ENCODE data around the gene JPH4.
"Not testable (repeated sequence)": the region's sequence is repeated elsewhere in the genome, so short reads cannot be mapped to it uniquely, and the experiment has no call there.

Gene JPH4

GRCh38 chr14:23544511-23545447 lies 33.8 kb downstream of the JPH4 start:
- DNase-seq: peak; percentile 19

DNA sequence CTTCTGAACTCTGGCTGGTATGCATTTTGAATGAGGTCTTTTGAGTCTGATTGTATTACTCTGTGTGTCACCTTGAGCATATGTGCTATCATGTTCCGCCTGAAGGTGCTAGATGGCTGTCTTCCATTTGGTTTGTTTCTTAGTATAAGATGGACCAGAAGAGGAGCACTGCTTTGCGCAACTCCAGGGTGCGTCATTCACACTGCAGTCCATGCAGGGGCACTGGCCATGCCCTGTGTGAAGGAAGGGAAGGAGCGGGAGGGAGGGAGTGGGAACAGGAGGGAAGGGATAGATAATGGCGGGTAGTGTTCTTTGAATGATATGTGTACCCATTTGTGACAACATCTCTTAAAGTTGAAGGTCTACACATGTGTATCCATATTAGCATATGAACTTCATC lies 35.2 kb downstream of the JPH4 start:
- no peak for DNase-seq

DNA sequence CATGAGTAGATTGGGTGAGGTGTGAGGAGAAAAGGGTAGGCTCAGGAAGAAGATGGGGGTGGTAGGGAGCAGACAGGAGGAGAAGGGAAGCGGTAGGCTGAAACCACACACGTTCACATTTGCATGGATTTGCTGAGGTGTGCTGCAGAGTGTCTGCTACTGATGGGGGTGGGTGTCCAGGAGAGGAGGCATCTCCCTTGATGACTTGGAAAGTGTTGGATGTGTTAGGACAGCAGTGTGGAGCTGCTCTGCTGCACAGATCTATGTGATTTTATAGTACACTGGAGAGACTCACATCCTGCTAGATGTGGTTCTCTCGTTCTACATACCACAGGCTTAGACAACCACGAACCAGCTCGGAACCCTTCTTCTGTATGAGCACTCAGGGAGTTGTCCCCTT lies 36.3 kb downstream of the JPH4 start:
- no peak for DNase-seq

DNA sequence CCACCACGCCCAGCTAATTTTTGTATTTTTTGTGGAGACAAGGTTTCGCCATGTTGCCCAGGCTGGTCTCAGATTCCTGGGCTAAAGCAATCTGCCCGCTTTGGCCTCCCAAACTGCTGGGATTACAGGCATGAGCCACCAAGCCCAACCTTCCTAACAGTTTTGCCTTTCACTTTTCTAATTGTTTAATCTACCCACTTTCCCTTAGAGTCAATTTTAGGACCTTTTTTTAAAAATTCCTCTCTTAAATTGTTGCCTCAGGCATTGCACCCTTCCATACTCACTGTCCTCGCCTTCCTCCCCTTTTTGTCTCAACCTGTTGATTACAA lies 38.5 kb downstream of the JPH4 start:
- DNase-seq: no peak

- DNase-seq: peak; percentile 34
Observed at GRCh38 chr14:23539248-23540140, 39.1 kb downstream of the JPH4 start.

- DNase-seq: no peak
Observed at GRCh38 chr14:23538785-23539184, 39.8 kb downstream of the JPH4 start.

DNA sequence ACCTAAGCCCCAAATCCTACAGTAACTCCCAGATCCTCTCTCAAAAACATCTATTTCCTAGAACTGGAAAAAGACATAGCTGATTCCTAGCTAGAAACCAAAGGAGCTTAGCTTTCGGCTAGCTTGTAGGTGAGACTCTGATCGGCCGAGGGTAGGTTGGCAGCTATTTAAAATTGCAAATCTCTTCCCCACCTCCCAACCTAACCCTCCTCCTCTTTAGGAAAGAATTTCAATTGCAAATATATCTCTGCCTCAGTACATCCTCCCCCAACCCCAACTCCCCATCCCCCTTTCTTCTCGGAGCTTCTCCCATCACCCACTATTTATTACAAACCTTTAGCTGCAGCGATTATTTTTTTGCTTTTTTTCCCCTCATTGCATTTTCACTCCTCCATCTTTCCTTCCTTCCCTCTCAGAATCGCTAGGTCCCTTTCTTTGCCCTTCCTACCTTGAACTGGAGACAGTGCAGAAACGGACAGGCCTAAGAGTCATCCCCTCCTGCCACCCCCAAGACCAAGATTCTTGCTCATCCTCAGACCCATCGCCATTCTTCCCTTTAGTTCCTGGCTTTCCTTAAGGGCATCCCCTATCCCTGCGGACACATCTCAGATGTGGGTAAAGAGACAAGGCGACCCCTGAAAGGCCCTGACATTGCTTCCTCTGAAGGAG lies 40.4 kb downstream of the JPH4 start:
- DNase-seq: no peak

DNA sequence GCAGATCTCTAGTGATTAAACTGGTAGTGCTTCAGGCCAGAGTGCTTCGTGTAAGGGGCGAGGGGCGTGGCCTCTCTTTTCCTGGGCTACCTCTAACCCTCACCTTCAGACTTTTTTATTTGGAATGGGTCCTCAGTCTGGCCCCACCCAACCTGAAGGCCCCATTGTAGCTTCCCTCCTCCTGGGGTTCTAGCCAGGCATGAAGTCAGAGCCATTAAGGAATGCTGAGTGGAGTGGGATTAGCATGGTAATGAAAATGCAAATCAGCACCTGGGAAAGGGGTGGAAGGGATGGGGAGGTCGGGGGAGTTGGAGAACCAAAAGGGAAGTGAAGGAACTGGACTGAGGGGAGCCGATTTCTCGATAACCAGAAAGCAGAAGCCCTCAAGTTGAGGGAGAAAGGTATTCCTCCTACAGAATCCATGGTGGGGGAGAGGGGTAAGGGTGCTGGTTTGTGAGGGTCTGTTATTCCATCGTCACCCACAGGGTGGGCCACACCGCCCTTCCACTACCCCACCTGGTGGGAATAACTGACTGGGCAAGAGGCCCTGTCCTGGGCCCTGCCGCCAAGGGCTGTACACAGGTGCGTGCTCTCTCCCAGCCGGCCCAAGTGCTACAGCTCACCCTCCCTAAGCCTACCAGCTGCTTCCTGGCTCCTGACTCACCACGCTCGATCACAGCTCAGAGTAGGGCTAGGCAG lies 41.1 kb downstream of the JPH4 start:
- DNase-seq: no peak

GRCh38 chr14:23536906-23537305 lies 41.7 kb downstream of the JPH4 start:
- DNase-seq: not testable (repeated sequence)

DNA sequence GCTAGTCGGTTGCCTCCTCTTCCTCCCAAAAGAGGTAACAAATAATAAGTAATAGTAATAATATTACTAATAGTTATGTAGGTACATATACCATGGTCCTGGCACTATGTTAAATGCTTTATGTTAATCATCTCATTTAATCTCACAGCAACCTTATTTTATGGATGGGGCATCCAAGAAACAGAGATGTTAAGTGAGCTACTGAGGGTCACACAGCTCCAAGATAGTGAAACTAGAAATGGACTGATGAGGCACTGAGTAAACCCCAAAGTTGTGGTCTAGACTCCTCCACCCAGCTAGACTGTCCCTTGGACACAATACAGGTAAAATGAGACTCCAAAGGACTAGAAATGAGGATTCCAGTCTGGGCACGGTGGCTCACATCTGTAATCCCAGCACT lies 42.1 kb downstream of the JPH4 start:
- no peak for DNase-seq

DNA sequence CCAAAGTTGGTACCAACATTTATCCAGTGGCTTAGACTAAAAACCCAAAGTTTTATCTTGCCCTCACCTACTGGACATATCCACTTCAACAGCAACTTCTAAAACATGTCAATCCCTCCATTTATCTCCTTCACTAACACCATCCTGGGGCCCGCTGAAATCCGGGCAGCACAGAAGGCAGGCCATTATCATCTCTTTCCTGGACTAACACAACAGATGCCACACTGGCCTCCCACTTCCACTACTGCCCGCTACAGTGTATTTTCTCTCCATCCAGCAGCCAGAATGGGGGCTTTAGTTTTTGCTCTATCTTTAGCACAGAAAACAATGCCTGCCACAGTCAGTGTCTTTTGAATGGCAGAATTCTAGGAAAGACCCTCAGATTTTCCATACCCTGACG lies 42.6 kb downstream of the JPH4 start:
- no peak for DNase-seq

DNA sequence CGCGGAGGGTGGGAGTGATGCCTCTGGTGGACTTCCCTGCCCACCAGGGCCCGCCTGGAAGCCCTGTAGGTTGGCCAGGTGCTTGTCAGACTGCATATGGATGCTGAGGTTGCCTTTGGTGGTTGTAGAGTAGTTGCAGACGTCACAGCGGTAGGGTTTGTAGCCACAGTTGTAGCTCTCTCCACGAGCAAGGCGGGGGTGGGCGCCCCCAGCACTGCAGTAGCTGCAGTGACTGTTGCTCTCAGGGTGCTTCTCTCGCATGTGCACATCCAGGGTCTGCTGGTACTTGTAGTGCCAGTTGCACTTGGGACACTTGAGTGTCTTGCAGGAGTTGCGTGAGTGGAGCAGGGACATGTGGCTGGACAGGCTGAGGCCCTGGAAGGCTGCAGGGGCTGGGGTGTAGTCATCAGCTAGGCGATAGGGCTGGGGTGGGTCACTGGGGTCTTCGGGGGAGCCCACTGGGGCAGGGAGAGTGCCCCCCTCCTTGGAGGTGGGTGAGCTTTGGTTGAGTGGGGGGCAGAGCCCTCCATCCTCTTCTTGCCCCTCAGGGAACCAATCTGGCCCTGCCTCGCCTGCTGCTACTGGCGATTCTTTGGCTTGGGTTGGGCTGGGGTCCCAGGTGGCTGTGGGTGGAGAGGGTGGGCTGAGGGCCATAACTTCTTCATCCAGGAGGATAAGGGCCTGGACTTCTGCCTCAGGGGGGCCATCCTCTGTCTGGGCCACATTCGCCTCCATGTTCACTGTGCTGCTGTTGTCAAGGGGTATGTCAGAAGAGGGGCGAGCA lies 44.7 kb downstream of the JPH4 start:
- DNase-seq: no peak

DNA sequence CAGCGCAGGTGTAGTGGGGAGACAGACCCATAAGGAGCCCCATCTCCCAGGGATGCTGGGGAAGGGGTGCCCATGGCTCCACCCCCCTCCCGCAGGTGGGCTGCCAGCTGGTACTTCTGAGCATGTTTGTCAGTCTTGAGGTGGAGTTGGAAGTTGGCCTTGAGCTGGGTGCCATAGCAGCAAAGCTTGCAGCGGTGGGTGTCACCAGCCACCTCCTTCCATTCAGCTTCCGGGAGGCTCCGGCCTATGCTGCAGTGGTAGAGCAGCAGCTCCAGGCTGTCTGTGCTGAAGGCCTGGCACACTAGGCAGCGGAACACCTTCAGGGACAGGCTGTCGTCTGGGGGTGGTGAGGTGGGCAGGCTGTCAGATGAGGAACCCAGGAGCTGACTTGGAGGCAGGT lies 45.9 kb downstream of the JPH4 start:
- DNase-seq: no peak

- DNase-seq: no peak
Observed at GRCh38 chr14:23531391-23531790, 47.2 kb downstream of the JPH4 start.

DNA sequence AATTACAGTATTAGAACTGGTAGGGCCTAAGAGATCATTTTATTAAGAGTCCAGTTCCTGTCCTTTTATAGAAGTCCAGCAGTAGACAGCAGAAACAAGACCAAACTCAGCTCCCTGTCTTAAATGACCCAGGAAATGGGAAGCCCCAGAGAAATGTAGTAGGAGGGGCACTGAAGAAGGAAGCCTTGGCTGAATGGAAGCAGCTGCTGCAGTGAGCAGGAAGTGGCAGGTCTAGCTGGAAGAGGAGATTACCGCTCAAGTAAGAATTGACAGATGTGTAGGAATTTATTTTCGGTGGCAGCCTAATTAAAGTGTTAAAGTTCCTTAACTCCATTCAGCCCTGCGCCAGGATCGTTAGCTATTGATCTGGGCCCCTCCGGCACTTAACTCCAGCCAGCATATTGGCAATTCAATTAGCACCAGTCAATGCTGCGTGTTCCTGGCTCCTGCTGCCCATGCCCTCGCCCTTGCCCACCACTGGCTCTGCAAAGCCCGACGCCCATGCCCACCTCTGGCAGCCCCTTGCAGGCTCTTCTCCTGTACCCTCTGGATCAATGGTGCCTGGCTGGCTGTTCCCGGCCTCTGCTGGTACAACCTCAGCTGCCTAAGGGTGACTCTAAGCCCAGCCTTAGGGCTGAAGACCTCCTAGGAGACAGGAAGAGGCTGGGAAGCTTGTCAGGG lies 48.1 kb downstream of the JPH4 start:
- DNase-seq: no peak

DNA sequence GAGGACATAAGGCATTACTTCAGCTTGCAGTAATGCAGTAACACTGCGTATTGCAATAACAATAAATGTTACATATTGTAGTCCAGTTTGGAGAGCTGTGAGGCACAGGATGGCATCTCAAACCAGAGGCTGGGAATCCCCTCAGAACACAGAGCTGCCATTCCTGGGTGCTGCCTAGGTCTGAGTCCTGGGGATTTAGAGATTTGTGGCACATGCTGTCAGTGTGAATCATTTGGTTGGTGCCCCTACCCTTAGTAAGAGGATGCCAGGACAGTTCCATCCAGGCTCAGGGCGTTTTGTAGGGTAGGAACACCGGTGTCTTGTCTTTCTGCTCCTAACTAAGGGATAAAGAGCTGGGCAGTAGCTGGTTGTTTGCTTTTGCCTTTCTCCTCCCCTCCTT lies 49.6 kb downstream of the JPH4 start:
- DNase-seq: no peak

GRCh38 chr14:23528555-23528954 lies 50.0 kb downstream of the JPH4 start:
- DNase-seq: no peak

- DNase-seq: peak; percentile 17
Observed at GRCh38 chr14:23525611-23526010, 53.0 kb downstream of the JPH4 start.

DNA sequence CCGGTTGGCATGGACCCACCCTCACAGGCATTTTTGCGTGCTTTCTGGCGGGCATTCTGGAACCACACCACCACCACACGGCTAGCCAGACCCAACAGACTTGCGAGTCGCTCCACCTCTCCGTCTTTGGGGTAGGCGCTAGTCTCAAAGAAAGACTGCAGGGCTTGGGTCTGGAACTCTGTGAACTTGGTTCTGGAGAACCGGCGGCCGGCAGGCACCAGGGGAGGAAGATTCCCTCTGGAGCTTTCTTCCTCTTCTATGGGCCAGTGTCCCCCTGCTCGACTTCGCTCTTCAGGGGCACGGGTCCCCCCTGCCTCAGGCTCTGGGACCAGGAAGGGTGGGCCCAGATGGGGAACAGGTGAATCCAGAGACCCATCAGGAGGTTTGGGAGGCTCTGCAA lies 53.6 kb downstream of the JPH4 start:
- no peak for DNase-seq

DNA sequence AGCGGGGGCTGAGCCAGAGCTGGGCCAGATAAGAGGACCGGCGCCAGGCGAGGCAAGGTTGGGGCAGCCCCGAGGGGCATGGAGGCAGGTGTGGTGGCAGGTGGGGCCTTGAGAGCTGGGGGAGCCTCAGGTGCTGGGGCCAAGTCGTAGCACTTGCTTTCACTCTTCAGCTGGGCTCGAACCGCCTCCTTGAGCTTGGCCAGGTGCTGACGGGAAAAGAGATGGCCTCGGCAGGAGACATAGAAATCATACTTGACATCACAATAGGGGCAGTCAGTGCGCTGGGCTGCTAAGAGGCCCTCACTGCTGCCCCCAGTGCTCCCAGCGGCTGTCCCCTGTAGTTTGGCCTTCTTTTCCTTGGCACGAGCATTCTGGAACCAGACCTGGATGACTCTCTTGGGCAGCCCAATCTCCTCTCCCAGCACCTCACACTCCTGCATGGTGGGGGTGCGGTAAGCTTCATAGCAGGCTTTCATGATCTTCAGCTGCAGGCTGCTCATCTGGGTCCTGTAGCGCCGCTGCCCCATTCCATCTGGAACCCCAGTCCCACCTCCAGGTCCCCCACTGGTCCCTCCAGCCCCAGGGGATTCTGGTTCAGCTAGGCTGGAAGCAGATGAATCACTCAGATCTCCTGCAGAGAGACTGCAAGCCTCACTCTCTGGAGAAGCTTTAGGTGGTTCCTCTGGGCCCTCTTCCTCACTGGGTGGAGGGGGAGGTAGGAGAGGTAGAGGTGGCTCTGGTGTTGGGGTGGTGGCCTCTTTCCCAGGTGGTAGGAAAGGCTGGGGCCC lies 55.2 kb downstream of the JPH4 start:
- DNase-seq: no peak
